Stimulated activated effector memory CD8-positive, alpha-beta T cell treated with anti-CD3 and anti-CD28 coated beads, Interleukin-12 subunit alpha, Interleukin-12 subunit beta, amount 100 ng/mL, for 72 hours (primary cell): ENCODE measurements around the gene PTPRN.
"Not testable (repeated sequence)": the region's sequence is repeated elsewhere in the genome, so short reads cannot be mapped to it uniquely, and the experiment has no call there.

Source experiments
- ATAC-seq: fragments of 150-1000 bp; cut with Tn5 transposase; 2 replicates; pipeline ENCODE4 v1.10.0; 2021
- DNase-seq, 2 donors: peaks; one replicate each; pipeline ENCODE4 v3.0.0; 2021 to 2022; ENCODE audit warnings: low spot score in 2 of 2
- H3K27ac Mint-ChIP-seq: one replicate; pipeline ENCODE4 v1.8.0; 2022; ENCODE audit warnings: mild to moderate bottlenecking, mixed read lengths
- H3K36me3 Mint-ChIP-seq: one replicate; pipeline ENCODE4 v1.8.0; 2022; ENCODE audit warnings: mild to moderate bottlenecking, mixed read lengths
- H3K4me1 Mint-ChIP-seq: one replicate; pipeline ENCODE4 v1.8.0; 2022; ENCODE audit warnings: mixed read lengths
- H3K4me3 Mint-ChIP-seq: one replicate; pipeline ENCODE4 v1.8.0; 2022; ENCODE audit warnings: mild to moderate bottlenecking, mixed read lengths
- H3K9me3 Mint-ChIP-seq: one replicate; pipeline ENCODE4 v1.8.0; 2022; ENCODE audit warnings: mixed read lengths

Gene PTPRN

GRCh38 chr2:219271021-219271420, 38.2 kb downstream of the PTPRN start:
- DNase-seq (no peak), ATAC-seq (no peak)
- Mint-ChIP-seq H3K4me3 (no peak overlapping the region), H3K36me3 (no peaks in the 10 kb centered on the region), H3K27ac (no peak overlapping the region), H3K4me1 (no peaks in the 10 kb centered on the region), H3K9me3 (no peaks in the 10 kb centered on the region)

- ATAC-seq (no peak), DNase-seq (no peak)
- Mint-ChIP-seq H3K4me1 (no peaks in the 10 kb centered on the region), H3K27ac (peak overlapping the region; percentile 70), H3K36me3 (no peaks in the 10 kb centered on the region), H3K9me3 (no peaks in the 10 kb centered on the region), H3K4me3 (no peak overlapping the region)
Measured at GRCh38 chr2:219270055-219270372, 39.2 kb downstream of the PTPRN start.

- ATAC-seq (no peak), DNase-seq (no peak)
- no peaks in the 10 kb centered on the region for H3K36me3 Mint-ChIP-seq
- H3K4me1 Mint-ChIP-seq = no peaks in the 10 kb centered on the region
- peak overlapping the region; percentile 70 for H3K27ac Mint-ChIP-seq
- no peaks in the 10 kb centered on the region for H3K9me3 Mint-ChIP-seq
- H3K4me3 Mint-ChIP-seq = no peak overlapping the region
Measured at GRCh38 chr2:219269362-219270054, 39.7 kb downstream of the PTPRN start.

GRCh38 chr2:219268294-219268693, 40.9 kb downstream of the PTPRN start:
- Mint-ChIP-seq H3K4me1 (no peaks in the 10 kb centered on the region), H3K36me3 (no peaks in the 10 kb centered on the region), H3K9me3 (no peaks in the 10 kb centered on the region), H3K4me3 (no peak overlapping the region), H3K27ac (no peak overlapping the region)
- ATAC-seq = no peak
- DNase-seq = no peak

- H3K27ac Mint-ChIP-seq = peak overlapping the region; percentile 48
- DNase-seq = no peak
- no peaks in the 10 kb centered on the region for H3K9me3 Mint-ChIP-seq
- no peak overlapping the region for H3K4me3 Mint-ChIP-seq
- H3K36me3 Mint-ChIP-seq = no peaks in the 10 kb centered on the region
- no peaks in the 10 kb centered on the region for H3K4me1 Mint-ChIP-seq
- ATAC-seq = no peak
Measured at GRCh38 chr2:219266886-219267285, 42.3 kb downstream of the PTPRN start.

GRCh38 chr2:219266232-219266631, 43.0 kb downstream of the PTPRN start:
- no peak for ATAC-seq
- Mint-ChIP-seq H3K4me1 (no peaks in the 10 kb centered on the region), H3K36me3 (no peaks in the 10 kb centered on the region)

GRCh38 chr2:219261024-219261855, 48.0 kb downstream of the PTPRN start:
- Mint-ChIP-seq H3K4me1 (peaks cover 4% of the 10 kb centered on the region), H3K9me3 (no peaks in the 10 kb centered on the region), H3K4me3 (no peak overlapping the region), H3K36me3 (no peaks in the 10 kb centered on the region), H3K27ac (no peak overlapping the region)
- DNase-seq (no peak), ATAC-seq (no peak)

More at GRCh38 chr2:219266232-219266631, 43.0 kb downstream of the PTPRN start:
- no peaks in the 10 kb centered on the region for H3K9me3 Mint-ChIP-seq
- H3K27ac Mint-ChIP-seq = peak overlapping the region; percentile 48
- no peak overlapping the region for H3K4me3 Mint-ChIP-seq
- no peak for DNase-seq

GRCh38 chr2:219258942-219259341, 50.3 kb downstream of the PTPRN start:
- H3K9me3 Mint-ChIP-seq, H3K4me3 Mint-ChIP-seq, DNase-seq, H3K36me3 Mint-ChIP-seq, H3K27ac Mint-ChIP-seq, ATAC-seq: not testable (repeated sequence)
- peaks cover 12% of the 10 kb centered on the region for H3K4me1 Mint-ChIP-seq

- peaks cover 45% of the 10 kb centered on the region for H3K4me1 Mint-ChIP-seq
- H3K9me3 Mint-ChIP-seq = no peaks in the 10 kb centered on the region
- peak overlapping the region; percentile 83 for H3K27ac Mint-ChIP-seq
- ATAC-seq = peak; percentile 72
- H3K4me3 Mint-ChIP-seq = peak overlapping the region; percentile 68
- DNase-seq = peak; percentile 41 to 81
- peaks cover 47% of the 10 kb centered on the region for H3K36me3 Mint-ChIP-seq
Measured at GRCh38 chr2:219254590-219255201, 54.5 kb downstream of the PTPRN start.

- Mint-ChIP-seq H3K27ac (peak within 1 kb of the TSS; percentile 83), H3K9me3 (no peaks in the 10 kb centered on the region), H3K4me3 (peak within 1 kb of the TSS; percentile 68), H3K4me1 (peaks cover 52% of the 10 kb centered on the region), H3K36me3 (peaks cover 55% of the 10 kb centered on the region)
- peak; percentile 80 to 93 for DNase-seq
- peak; percentile 83 for ATAC-seq
Measured at GRCh38 chr2:219253753-219254589, 55.2 kb downstream of the PTPRN start, which contains the start of gene TUBA4A. TSS of gene TUBA4A (minus strand) at chr2:219253918. CDS start at chr2:219253858, 60 bp downstream.

- Mint-ChIP-seq H3K27ac (peak within 1 kb of the TSS; percentile 83), H3K36me3 (peaks cover 63% of the 10 kb centered on the region), H3K9me3 (no peaks in the 10 kb centered on the region), H3K4me3 (peak within 1 kb of the TSS; percentile 68), H3K4me1 (peaks cover 60% of the 10 kb centered on the region)
- DNase-seq = peak; percentile 31 to 77
- ATAC-seq = peak; percentile 39
Measured at GRCh38 chr2:219252900-219253752, 56.1 kb downstream of the PTPRN start, which contains the start of gene TUBA4B. TSS of gene TUBA4B (plus strand) at chr2:219253243. CDS start at chr2:219253408, 165 bp downstream.

- H3K36me3 Mint-ChIP-seq = peaks cover 69% of the 10 kb centered on the region
Measured at GRCh38 chr2:219252570-219252899, 56.7 kb downstream of the PTPRN start.

GRCh38 chr2:219252084-219252483, 57.1 kb downstream of the PTPRN start:
- peak overlapping the region; percentile 83 for H3K27ac Mint-ChIP-seq
- H3K4me3 Mint-ChIP-seq = peak overlapping the region; percentile 68
- H3K4me1 Mint-ChIP-seq = peaks cover 71% of the 10 kb centered on the region
- ATAC-seq (no peak), DNase-seq (no peak)
- peaks cover 74% of the 10 kb centered on the region for H3K36me3 Mint-ChIP-seq
- H3K9me3 Mint-ChIP-seq = no peaks in the 10 kb centered on the region

More at GRCh38 chr2:219252570-219252899, 56.7 kb downstream of the PTPRN start:
- H3K9me3 Mint-ChIP-seq = no peaks in the 10 kb centered on the region
- no peak for ATAC-seq
- H3K27ac Mint-ChIP-seq = peak overlapping the region; percentile 83
- peaks cover 66% of the 10 kb centered on the region for H3K4me1 Mint-ChIP-seq
- H3K4me3 Mint-ChIP-seq = peak overlapping the region; percentile 68
- no peak for DNase-seq

- Mint-ChIP-seq H3K27ac (peak overlapping the region; percentile 83), H3K4me3 (peak overlapping the region; percentile 68), H3K36me3 (peaks cover 78% of the 10 kb centered on the region), H3K4me1 (peaks cover 75% of the 10 kb centered on the region), H3K9me3 (no peaks in the 10 kb centered on the region)
- DNase-seq (no peak), ATAC-seq (no peak)
Measured at GRCh38 chr2:219251656-219252055, 57.5 kb downstream of the PTPRN start.
